BE2C (cell line): ENCODE measurements around the gene ATF6.

Experiments used
- DNase-seq: peaks from one replicate; pipeline ENCODE4 v3.0.0-alpha.2; 2020
- H3K27me3 ChIP-seq: fragments of 250-450 bp; sonication (Bioruptor Pico); 2 replicates; pipeline ENCODE4 v1.5.1; 2020; ENCODE audit warnings: mild to moderate bottlenecking
- H3K36me3 ChIP-seq: fragments of 250-450 bp; sonication (Bioruptor Pico); 2 replicates; pipeline ENCODE4 v1.5.1; 2020; ENCODE audit warnings: mild to moderate bottlenecking
- H3K4me1 ChIP-seq: fragments of 250-450 bp; sonication (Bioruptor Pico); 2 replicates; pipeline ENCODE4 v1.5.1; 2020
- H3K4me3 ChIP-seq: 2 replicates; pipeline ENCODE4 v1.5.1; 2011; ENCODE audit warnings: low read depth, low read length
- H3K9me3 ChIP-seq: fragments of 250-450 bp; sonication (Bioruptor Pico); 2 replicates; pipeline ENCODE4 v1.5.1; 2020
- TF ChIP-seq, protein P1 (sequence below): IDR thresholded peaks from 2 replicates; pipeline ENCODE4 v1.5.1; 2012; ENCODE audit warnings: mild to moderate bottlenecking, low read depth, low read length

ATF6 gene

DNA sequence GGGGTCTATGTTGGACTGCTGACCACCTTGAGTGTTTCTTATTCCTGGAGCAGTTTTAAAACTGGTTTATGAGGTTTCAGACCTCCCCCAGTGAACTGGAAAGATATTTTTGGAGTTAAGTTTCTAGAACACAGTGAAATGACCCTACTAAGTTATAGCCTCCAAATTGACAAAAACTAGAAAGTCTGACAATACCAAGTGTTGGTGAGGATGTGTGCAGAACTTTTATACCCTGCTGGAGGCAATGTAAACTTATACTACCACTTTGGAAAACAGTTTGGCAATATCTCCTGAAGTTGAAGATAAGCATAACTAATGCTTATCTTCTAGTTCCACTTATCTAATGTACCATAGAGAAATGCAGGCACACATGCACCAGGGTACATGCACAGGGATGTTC, 247.2 kb downstream of the ATF6 start:
- H3K36me3 ChIP-seq = no peaks in the 10 kb centered on the region
- DNase-seq = no peak
- TF ChIP-seq, protein P1, sequence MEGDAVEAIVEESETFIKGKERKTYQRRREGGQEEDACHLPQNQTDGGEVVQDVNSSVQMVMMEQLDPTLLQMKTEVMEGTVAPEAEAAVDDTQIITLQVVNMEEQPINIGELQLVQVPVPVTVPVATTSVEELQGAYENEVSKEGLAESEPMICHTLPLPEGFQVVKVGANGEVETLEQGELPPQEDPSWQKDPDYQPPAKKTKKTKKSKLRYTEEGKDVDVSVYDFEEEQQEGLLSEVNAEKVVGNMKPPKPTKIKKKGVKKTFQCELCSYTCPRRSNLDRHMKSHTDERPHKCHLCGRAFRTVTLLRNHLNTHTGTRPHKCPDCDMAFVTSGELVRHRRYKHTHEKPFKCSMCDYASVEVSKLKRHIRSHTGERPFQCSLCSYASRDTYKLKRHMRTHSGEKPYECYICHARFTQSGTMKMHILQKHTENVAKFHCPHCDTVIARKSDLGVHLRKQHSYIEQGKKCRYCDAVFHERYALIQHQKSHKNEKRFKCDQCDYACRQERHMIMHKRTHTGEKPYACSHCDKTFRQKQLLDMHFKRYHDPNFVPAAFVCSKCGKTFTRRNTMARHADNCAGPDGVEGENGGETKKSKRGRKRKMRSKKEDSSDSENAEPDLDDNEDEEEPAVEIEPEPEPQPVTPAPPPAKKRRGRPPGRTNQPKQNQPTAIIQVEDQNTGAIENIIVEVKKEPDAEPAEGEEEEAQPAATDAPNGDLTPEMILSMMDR = no peak
- H3K9me3 ChIP-seq = no peaks in the 10 kb centered on the region
- H3K27me3 ChIP-seq = no peaks in the 10 kb centered on the region
- H3K4me3 ChIP-seq = no peak overlapping the region
- no peaks in the 10 kb centered on the region for H3K4me1 ChIP-seq
